ENCODE measurements around the gene HK1. TPM values are rescaled to one million over a fixed set of nuclear protein-coding genes. Genes with fewer than 3 reads are reported as not detected.

The HK1 gene
- total and polyA plus RNA-seq, 2 of the 4 experiments (the other 2 are of a cell fraction) = 53.7 to 90.5 TPM

DNA sequence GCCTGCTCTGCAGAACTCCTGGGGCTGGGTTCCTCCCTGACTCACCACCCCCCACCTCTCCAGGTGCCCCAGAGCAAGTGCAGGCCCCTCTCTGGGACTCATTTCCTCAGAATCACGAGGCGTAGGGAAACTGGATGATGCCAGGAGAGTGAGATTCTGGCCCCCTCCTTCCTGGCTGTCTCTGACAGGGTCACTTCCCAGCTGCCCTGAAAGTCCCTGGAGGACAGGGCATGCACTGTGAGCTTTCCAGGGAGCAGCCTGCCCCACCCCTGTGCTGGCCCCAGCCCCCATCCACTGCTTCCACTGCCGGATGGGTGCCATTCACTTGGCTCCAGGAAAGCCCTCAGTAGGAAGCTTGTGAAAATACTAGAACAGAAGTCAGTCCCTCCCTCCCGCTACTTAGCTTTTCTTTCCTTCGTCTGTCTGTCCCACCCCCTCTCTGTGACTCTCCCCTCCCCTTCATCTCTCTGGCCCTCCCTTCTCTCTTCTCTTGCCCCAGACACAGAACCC is 128.1 kb downstream of the HK1 start:
- Histone ChIP-seq H2AK9ac (replicated peaks; ENCODE audit: low read depth, low read length, poor library complexity) (no peak overlapping the region), H2BK5ac (ENCODE audit: low read depth, low read length, poor library complexity, severe bottlenecking) (no peak overlapping the region), H3K4me1 (ENCODE audit: control insufficient read depth, insufficient read depth, low read length) (peaks cover 12% of the 10 kb centered on the region), H3K9me1 (ENCODE audit: insufficient read depth, low read length) (peaks cover 19% of the 10 kb centered on the region), H4K20me1 (ENCODE audit: insufficient read depth, low read length) (peaks cover 9% of the 10 kb centered on the region; the same call in 1 of the 2 replicates), H2BK120ac (ENCODE audit: low read depth, low read length) (no peak overlapping the region), H3K36me3 (ENCODE audit: control insufficient read depth, insufficient read depth, low read length) (peaks cover 3% of the 10 kb centered on the region), H3K18ac (ENCODE audit: low read depth, low read length) (no peak overlapping the region), H4K91ac (ENCODE audit: insufficient read depth, low read depth, low read length) (no peak overlapping the region), H3K9me3 (ENCODE audit: control insufficient read depth, insufficient read depth, low read length) (no peaks in the 10 kb centered on the region), H2AK5ac (ENCODE audit: low read depth, low read length) (no peak overlapping the region), H3K4me3 (ENCODE audit: insufficient read depth, low read depth, low read length) (no peak overlapping the region), H3K27ac (ENCODE audit: insufficient read depth, low read length) (no peak overlapping the region), H2BK15ac (ENCODE audit: low read depth, low read length) (no peak overlapping the region), H4K8ac (ENCODE audit: low read depth in 2 of 2, low read length in 2 of 2) (no peak overlapping the region), H4K5ac (ENCODE audit: low read depth, low read length) (no peak overlapping the region), H2BK20ac (ENCODE audit: low read depth, low read length) (no peak overlapping the region), H3K9ac (ENCODE audit: low read depth, low read length) (no peak overlapping the region), H3K4ac (ENCODE audit: low read depth, low read length) (no peak overlapping the region), H3K23ac (ENCODE audit: low read depth, low read length) (no peak overlapping the region), H2AFZ (replicated peaks; ENCODE audit: low read length, poor library complexity) (no peak overlapping the region), H3K79me1 (ENCODE audit: low read depth in 1 of 2, low read length in 2 of 2) (no peaks in the 10 kb centered on the region), H3K56ac (ENCODE audit: extremely low read depth, insufficient read depth, low read length) (no peak overlapping the region), H3K4me2 (ENCODE audit: low read depth, low read length) (no peak overlapping the region), H3K14ac (replicated peaks; ENCODE audit: low read depth, low read length) (no peak overlapping the region), H3K27me3 (ENCODE audit: control insufficient read depth, insufficient read depth, low read length) (no peaks in the 10 kb centered on the region)
- ChIA-PET CTCF (interaction anchor here (1.0 to 1.2 kb wide), 2 partner anchors 13 to 101 kb away, joined by 3 read pairs; no protein-coding TSS in a partner anchor), POLR2A (ENCODE audit: unreplicated experiment) (no interaction called here)
- intact Hi-C loops (cut with micrococcal nuclease) (no loop called here), dilution Hi-C loops (cut with HindIII; ENCODE audit: low sequenced_read_pairs, unreplicated experiment) (no loop called here), in situ Hi-C loops (cut with MboI; ENCODE audit: low sequenced_read_pairs) (no loop called here)
- WGBS, 2 experiments (ENCODE audit: extremely low coverage in 2 of 2, insufficient read length in 1 of 2) = 60% methylated on average over 1 of the region's 5 CpGs; no CpG with 5 or more reads in 1 of the 2 experiments
- DNase-seq (no peak), ATAC-seq (ENCODE audit: low read depth) (no peak)
- no TSS peak for BruUV-seq (replicated peaks)
- TF ChIP-seq CEBPB (IDR thresholded peaks at IDR 0.05; ENCODE audit: low read depth, low read length) (no peak), MAZ (IDR thresholded peaks at IDR 0.05; ENCODE audit: borderline replicate concordance, low read depth, low read length) (no peak), RAD21 (IDR thresholded peaks at IDR 0.05; ENCODE audit: low read length) (no peak), SMC3 (IDR thresholded peaks at IDR 0.05; ENCODE audit: low read depth, low read length) (no peak), RFX5 (IDR thresholded peaks at IDR 0.05; ENCODE audit: low read depth, low read length) (no peak), CHD1 (IDR thresholded peaks at IDR 0.05; ENCODE audit: low read depth, low read length) (no peak), RCOR1 (IDR thresholded peaks at IDR 0.05; ENCODE audit: insufficient replicate concordance, low read length) (no peak), FOS (IDR thresholded peaks at IDR 0.05; ENCODE audit: low read depth, low read length) (no peak)
- TF ChIP-seq, protein P1, sequence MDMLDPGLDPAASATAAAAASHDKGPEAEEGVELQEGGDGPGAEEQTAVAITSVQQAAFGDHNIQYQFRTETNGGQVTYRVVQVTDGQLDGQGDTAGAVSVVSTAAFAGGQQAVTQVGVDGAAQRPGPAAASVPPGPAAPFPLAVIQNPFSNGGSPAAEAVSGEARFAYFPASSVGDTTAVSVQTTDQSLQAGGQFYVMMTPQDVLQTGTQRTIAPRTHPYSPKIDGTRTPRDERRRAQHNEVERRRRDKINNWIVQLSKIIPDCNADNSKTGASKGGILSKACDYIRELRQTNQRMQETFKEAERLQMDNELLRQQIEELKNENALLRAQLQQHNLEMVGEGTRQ (IDR thresholded peaks at IDR 0.05; ENCODE audit: low read depth, low read length) = no peak
- TF ChIP-seq, protein P2, sequence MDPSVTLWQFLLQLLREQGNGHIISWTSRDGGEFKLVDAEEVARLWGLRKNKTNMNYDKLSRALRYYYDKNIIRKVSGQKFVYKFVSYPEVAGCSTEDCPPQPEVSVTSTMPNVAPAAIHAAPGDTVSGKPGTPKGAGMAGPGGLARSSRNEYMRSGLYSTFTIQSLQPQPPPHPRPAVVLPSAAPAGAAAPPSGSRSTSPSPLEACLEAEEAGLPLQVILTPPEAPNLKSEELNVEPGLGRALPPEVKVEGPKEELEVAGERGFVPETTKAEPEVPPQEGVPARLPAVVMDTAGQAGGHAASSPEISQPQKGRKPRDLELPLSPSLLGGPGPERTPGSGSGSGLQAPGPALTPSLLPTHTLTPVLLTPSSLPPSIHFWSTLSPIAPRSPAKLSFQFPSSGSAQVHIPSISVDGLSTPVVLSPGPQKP (IDR thresholded peaks at IDR 0.05; ENCODE audit: borderline replicate concordance, low read depth, low read length) = no peak
